Esophagus mucosa (tissue), 1 donor: ENCODE data around the gene CSF2. TPM values are rescaled to one million over a fixed set of nuclear protein-coding genes. Genes with fewer than 3 reads are reported as not detected.

Experiments
- ATAC-seq: fragments of 200-7000 bp; cut with Tn5 transposase; one replicate; pipeline ENCODE4 v1.9.1; 2020
- total RNA-seq: library from RNA; stranded (reverse); gene quantifications from one replicate; pipeline ENCODE4 v1.2.4, GENCODE V29; 2023
- donor health status: DM: yes; HTN: yes; CAD: no.

The CSF2 gene
- total RNA-seq, 1 donor from 2014 or later: not detected

GRCh38 chr5:132055441-132055807, 18.2 kb upstream of the CSF2 start:
- ATAC-seq: no peak

- no peak for ATAC-seq
These were observed 17.6 kb upstream of the CSF2 start for GRCh38 chr5:132055808-132056609.

- no peak for ATAC-seq
These were observed 16.7 kb upstream of the CSF2 start for GRCh38 chr5:132056610-132057497.

GRCh38 chr5:132057498-132058255, 15.9 kb upstream of the CSF2 start:
- no peak for ATAC-seq

GRCh38 chr5:132058646-132059042, 14.9 kb upstream of the CSF2 start:
- no peak for ATAC-seq

GRCh38 chr5:132059043-132059695, 14.4 kb upstream of the CSF2 start:
- no peak for ATAC-seq

- no peak for ATAC-seq
These were observed 13.7 kb upstream of the CSF2 start for GRCh38 chr5:132059696-132060500.

GRCh38 chr5:132060501-132061161, 13.0 kb upstream of the CSF2 start, which contains the start of gene IL3:
Gene IL3 (plus strand): TSS chr5:132060655. CDS start chr5:132060707, 52 bp downstream.
- ATAC-seq: no peak

- peak; percentile 61 for ATAC-seq
These were observed 10.3 kb upstream of the CSF2 start for GRCh38 chr5:132063090-132063911.

GRCh38 chr5:132064140-132064539, 9.4 kb upstream of the CSF2 start:
- no peak for ATAC-seq

GRCh38 chr5:132064738-132065331, 8.8 kb upstream of the CSF2 start:
- ATAC-seq: peak; percentile 79

- peak; percentile 59 for ATAC-seq
These were observed 8.1 kb upstream of the CSF2 start for GRCh38 chr5:132065351-132065937.

- ATAC-seq: no peak
These were observed 7.5 kb upstream of the CSF2 start for GRCh38 chr5:132065951-132066701.

- no peak for ATAC-seq
These were observed 6.7 kb upstream of the CSF2 start for GRCh38 chr5:132066871-132067270.

- ATAC-seq: no peak
These were observed 6.1 kb upstream of the CSF2 start for GRCh38 chr5:132067451-132067850.

GRCh38 chr5:132067941-132068808, 5.4 kb upstream of the CSF2 start:
- no peak for ATAC-seq

GRCh38 chr5:132069561-132069960, 4.0 kb upstream of the CSF2 start:
- ATAC-seq: no peak
